HG02884 (cell line): ENCODE data around the gene SUFU.
"Not testable (repeated sequence)": the region's sequence is repeated elsewhere in the genome, so short reads cannot be mapped to it uniquely, and the experiment has no call there.

Source experiments
- ATAC-seq: cut with Tn5 transposase; IDR thresholded peaks from one replicate; pipeline ENCODE4 v1.9.1; 2021; ENCODE audit warnings: mild to moderate bottlenecking, moderate library complexity; ENCODE audit not compliant: unreplicated experiment

Gene SUFU

DNA sequence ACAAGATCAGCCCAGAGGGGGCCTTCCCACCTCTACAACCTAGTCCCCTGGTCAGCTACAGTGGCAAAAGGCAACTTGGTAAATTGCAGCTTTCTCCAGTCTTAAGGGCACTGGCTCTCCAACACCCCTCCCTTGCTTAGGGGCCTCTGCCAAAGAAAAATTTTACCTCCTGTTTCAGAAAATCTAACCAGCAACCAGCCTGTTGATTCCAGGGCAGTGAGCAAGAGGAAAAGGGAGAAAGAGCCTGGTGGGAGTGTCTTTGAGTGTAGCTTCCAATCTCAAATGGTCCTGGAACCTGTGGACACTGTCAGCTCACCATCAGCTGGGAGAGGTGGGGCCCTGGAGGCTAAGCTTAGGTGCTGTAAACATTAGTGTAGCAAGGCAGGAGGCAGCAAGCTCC is 24.1 kb upstream of the SUFU start:
- ATAC-seq, result no peak

DNA sequence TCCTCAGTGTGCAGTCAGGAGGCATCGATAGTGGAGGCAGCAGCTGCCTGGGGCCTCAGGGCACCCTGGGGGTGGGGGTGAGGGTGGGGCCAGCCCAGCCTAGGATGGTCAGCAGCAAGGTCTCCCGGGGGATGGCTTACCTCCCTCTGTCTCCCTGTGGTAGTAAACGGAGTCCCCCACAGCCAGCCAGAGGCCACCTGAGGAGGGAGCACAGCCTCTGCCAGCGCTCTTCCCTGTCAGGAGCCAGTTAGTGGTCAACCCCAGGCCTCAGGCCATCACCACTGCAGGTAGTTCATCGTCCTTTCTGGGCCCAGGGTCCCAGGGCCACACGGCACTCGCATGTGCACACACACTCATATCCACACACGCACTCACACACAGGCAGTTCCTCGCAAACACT is 23.4 kb upstream of the SUFU start:
- no peak for ATAC-seq

DNA sequence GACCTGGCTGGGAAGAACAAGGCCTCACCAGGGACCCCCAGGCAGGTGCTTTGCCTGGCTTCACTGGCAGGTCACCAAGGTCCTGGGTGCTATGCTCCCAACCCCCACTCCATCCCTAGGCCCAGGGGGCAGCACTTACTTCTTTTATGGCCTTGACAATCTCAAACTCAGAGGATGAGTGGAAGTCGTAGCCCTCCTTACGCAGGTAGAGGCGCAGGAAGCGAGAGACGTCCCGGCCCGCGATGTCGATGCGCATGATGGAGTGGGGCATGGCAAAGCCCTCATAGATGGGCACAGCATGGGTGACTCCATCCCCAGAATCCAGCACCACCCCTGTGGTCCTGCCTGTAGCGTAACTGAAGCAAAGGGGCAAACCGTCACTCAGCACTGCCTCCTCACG is 19.8 kb upstream of the SUFU start:
- no peak for ATAC-seq

DNA sequence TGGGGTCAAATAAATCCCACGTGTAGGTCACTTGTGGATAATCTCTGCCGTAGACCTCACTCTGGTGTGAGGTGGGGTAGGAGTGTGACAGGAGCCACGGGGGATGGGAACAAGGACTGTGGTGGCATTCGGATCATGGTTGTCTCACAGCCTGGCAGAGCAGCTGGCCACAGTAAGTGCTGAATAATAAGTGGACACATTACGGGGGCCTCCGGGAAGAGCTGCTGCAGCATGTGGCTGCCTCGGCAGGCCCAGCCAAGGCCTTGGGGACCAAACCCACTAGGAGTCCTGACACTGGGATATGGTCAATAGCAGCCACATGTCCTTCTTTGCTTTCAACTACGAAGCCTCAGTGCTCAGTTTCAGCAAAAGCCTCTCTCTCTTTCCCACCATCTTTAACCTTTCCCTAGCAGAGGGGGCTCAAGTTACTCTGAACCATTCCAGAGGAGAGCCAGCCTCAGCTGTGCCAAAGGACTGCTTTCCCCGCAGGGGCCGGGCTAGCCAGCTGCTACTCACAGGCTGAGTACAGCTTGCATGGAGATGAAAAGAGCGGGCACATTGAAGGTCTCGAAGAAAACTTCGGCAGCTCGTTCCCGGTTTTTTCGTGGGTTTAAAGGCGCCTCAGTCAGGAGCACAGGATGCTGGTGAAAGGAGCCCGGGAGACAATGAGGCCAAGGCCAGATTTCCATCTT is 18.5 kb upstream of the SUFU start:
- ATAC-seq, result no peak

DNA sequence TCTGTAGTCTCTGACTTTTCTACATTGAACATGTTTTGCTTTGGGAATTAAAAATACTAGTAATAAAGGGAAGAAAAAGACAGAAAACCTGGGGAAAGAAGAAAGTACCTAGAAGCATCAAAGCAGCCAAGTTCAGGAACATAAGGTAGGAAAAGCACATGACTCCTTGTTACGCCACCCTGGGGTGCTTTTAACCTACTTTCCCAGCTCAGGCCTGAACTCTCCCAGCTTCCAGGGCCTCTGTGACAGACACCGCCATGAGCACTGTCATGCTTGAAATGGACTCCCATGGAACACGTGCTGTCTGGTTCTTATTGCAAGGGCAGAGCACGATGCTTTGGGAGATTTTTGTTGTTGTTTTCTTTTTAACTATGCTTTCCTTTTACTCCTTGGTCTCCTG is 12.6 kb upstream of the SUFU start:
- no peak for ATAC-seq

DNA sequence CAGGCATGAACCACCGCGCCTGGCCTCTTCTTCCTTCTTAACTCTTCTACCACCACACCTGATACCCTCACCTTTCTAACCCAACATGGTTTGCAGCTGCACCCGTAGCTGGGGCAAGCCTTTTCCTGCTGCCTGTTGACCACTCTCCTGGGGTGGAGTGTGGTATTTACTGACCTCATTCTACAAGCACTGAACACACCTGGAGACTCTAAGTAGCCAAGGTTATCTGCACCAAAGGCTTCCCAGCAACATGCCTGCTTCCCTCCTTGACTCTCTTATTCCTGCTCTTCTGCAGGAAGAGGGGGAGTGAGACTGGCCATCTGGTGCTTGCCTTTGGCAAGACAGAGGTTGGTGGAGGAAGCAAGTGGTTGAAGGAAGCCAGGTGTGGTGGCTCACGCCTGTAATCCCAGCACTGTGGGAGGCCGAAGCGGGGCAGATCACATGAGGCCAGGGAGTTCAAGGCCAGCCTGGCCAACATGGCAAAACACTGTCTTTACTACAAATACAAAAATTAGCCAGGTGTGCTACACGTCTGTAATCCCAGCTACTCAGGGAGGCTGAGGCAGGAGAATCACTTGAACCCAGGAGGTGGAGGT is 11.3 kb upstream of the SUFU start:
- no peak for ATAC-seq

DNA sequence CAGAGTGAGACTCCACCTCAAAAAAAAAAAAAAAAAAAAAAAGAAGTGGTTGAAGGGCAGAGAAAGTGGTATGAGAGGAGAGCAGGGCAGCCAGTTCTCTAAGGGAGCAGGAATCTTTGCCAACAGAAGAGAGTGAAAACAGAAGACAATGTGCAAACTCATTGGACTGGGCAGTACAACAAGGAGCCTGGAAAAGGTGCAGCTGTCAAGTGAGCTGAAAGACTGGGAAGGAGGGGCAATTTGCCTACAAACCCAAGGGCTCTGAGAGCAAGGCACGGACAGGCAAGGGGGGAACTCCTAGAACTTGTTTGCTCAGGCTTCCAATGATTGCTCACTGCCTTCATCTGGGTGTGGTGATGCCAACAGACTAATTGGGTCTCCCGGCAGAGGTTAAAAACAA is 10.8 kb upstream of the SUFU start:
- ATAC-seq, result no peak

DNA sequence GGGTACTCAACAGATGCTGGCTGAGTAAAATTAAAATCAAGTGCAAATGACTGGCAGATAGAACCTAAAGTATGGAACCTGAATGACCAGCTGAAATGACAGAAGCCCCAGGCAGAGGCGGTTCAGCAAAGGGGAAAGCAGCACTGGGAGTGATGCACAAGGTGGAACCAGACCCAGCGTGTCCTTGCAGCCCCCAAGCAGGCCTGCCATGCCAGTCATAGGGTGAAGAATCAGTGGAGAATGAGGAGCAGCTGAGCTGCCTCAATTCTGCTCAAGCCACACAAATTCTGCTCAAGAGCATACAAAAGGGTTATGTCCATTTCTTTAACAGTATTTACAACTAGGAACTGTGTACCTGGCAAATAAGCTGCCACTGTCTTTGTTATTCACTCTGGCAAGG is 10.0 kb upstream of the SUFU start:
- no peak for ATAC-seq

DNA sequence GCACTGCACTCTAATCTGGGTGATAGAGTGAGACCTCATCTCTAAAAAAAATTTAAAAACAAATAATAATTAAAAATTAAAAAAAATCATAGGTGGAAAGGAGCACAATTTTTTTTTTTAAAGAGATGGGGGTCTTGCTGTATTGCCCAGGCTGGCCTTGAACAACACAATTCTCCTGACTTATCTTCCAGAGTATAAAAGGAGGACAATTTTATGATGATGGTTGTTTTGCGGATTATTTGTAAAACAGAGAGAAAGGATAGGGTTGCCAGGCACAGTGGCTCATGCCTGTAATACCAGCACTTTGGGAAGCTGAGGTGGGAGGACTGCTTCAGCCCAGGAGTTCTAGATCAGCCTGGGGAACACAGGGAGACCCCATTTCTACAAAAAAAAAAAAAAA is 6.2 kb upstream of the SUFU start:
- no peak for ATAC-seq

DNA sequence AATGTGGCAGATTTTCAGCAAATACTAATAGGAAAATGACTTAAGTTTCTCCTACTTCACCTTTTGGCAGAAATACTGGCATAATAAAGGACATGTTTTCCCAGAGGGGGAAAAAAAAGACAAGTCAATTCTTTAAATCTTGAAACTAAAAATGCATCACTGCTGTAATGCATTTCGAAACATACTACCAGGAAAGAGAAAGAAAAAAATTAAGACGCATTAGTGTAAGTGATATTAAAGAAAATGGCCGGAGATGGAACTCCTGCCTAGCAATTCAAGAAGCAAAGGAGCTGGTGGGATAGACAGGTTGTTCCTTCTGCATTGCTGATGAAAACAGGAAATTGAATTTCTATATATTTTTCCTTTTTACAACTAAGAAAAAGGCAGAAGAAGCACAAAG is 4.4 kb upstream of the SUFU start:
- no peak for ATAC-seq

DNA sequence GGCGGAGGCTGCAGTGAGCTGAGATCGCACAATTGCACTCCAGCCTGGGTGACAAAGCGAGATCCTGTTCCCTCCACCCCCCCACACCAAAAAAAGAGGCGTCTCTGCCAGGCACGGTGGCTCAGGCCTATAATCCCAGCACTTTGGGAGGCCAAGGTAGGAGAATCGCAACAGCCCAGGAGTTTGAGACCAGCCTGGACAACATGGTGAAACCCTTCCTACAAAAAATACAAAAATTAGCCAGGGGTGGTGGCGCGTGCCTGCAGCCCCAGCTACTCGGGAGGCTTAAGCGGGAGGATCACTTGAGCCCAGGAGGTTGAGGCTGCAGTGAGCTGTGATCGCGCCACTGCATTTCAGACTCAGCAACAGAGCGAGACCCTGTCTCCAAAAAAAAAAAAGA is 3.1 kb upstream of the SUFU start:
- ATAC-seq, result not testable (repeated sequence)

DNA sequence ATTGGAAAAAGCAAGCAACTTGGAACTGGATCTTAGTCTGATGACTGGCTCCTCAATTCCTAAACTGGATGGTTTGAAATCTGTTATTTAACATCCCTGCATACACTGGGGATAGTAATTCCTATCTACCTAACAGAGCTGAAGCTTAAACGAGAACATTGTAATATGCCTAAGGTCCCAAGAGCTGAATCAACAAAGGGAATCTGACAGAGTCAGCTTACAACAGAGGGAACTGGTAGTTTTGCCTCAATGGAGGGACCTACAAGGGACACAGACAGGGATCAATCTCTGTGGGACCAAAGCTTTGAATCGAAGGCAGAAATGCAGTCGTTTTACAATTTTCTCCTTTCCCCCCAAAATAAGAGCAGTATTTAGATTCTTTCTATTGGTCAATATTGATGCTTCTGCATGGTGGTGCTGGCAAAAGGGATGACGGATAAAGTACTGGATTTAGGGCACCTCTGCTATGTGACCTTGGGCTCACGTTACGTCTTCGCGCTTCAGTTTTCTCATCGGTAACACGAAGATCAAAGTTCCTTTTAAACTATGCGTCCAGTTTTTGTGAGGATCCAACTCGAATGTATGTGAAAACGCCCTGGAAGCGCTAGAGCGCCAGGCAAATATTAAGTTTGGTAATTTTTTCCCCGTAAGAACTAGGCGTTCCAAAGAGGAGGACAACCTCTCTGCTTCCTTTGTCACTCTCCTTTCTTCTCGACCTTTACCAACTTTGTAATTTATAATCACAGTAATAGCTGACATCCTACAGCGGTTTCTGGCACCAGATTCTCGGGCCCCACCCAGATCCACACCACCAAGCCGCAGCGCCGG is 2.4 kb upstream of the SUFU start:
- ATAC-seq, result no peak

DNA sequence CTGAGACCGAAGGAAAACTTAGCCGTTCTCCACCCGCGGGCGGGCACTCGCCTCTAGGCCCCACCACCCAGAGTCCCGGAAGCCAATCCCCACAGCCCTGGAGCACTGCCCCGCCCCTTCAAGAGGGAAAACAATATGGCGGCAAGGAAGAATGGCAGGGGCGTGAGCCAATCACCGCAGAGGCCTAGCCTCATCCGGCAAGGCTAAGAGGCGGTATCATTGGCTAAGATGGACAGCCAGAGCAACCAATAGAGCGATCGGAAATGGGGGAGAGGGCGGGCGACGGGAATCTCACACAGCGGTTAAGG is 1.8 kb upstream of the SUFU start:
- peak; percentile 71 for ATAC-seq

DNA sequence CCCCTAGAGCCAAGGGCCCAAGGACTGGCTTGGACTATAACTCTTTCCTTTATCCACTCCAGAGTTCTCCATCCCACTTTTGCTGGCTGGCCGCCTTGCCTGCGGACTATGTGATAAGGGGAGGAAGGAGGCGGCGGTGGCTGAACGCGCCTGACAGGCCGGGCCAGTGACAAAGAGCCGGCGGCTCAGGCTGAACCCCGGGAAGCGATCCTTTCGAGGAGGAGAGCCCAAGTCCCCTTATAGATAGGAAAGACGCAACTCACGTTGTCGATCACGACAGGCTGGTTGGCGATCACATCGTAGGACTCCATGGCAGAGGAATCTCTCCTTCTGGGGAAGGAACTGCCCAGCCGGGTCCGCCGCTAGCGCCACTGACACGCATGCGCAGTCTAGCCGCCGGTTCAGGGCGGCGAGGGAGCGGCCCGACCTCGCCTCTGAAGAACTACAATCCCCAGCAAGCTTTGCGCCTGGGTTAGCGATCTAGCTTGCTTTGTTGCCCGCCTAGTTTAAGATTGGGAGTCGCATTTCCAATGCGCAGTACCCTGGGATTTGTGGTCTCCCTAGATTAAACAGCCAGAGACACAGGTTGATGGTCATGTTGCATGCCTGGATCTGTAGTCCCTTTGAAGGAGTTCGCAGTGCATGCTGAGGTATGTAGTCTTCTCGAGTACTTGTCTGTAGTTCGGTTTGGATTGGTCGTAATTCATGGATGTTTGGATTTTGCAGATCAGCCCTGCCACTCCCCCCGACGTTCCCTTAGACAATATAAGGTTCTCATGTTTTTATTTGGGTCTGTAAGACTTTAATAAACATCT is 1.2 kb upstream of the SUFU start, which contains the start of gene ACTR1A:
TSS of gene ACTR1A (minus strand) at position 376 of the 815 bp plus-strand sequence. CDS start at position 311, 65 bp downstream.
- peak; percentile 40 for ATAC-seq

DNA sequence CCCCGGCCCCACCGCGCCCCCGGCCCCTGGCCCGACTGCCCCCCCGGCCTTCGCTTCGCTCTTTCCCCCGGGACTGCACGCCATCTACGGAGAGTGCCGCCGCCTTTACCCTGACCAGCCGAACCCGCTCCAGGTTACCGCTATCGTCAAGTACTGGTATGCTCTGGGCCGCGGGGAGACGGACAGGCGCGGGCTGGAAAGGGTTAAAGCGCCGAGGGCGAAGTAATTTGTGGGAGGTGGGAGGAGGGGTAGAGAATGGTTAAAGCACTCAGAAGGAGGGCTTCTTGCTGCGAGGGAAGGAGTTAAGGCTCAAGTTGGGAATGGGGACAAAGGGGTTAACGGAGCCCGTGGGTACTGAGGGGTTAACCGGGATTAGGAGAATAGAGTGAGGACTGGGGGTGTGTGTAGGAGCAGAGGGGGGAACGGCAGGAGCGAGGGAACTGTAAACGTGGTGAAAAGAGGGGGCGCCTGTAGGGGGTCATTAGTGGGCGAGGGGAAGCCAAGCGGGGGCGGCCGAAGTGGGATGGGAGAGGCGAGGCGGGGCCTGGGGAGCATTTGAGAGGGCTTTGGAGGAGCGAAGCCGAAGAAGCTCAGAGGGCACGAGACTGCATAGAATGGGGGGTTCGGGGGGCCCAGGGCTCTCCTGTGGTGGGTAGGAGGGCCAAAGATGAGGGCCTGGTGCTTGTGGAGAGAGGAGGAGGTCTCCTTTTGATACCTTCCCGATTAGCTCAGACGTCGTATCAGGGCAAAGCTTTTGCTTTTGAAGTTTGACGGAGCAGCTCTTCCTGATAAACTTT is 605 bp downstream of the SUFU start:
- no peak for ATAC-seq

DNA sequence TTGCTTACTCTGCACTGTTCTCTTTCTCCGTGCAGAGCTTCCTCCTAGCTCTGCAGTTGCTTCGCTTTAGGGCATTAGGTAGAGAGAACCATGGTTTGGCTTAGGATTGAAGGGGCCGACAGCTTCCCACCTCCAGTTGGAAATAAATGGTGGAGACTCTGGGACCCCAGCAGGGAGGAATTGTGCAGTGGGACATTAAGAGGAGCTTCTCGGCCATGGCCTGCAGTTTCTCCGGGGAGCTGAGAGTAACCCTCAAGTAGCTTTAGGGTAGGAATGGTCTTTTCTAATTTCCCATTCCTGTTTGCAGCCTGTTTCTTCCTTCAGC is 1.2 kb downstream of the SUFU start:
- ATAC-seq, result no peak

DNA sequence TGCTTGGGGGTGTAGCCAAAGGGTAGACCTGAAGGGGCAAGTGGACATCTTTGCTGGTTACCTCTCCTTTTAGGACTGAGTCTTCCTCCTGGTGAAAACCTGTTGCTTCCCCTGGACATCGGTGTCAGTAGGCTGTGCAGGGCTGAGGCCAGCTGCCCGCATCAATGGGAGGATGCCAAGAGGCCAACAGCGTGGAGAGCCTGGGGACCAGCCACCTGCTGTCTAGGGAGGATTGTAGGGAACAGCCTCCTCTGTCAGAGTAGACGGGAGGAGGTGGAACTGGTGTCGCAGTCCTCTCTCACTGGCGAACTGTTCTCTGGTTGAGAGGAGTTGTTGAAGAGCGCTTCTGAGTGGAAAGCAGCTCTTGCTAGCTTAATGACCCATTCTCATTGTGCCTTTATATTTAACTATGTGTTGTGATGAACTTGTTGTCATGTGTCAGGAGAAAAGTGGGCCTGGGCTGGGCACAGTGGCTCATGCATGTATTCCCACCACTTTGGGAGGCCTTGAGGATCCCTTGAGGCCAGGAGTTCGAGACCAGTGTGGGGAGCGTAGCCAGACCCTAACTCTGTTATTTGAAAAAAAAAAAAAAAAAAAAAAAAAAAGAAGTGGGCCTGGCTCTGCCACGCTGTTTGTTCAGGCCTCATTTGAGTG is 1.8 kb downstream of the SUFU start:
- no peak for ATAC-seq

DNA sequence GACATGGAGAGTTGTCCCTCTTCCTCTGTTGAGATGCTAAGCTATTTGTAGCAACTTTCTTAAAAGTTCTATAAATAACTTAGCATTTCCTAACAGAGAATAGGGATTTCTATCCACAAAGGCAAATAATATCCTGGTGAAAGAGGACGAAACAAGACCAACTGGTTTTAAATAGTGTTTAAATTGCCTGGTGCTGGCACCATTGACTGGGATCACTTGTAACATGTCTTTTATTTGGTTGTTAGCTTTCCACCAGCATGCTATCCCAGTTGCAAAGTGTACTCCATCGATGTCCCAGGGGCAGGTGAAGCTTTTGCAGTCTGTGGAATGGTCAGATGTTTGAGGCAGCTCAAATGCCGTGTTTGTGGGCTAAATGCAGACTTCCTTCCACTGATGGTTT is 3.7 kb downstream of the SUFU start:
- ATAC-seq, result no peak

DNA sequence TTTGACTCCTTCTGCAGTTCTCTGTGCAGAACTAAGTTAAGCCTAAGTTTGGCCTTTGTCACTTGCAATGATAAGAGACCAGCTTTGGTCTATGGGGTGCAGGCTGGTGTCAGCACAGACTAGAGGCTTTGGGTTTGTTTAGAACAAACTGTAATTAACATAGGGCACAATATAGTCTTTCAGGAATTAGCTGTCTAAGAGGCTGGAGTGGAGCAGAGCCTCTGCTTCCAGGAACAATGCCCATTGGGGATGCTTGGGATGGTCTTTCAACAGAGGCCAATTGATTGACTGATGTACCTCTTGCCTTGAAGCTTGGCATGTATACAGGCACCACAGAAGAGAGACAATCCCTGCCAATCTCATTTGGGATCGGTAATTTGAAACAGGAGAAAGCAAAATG is 4.7 kb downstream of the SUFU start:
- no peak for ATAC-seq

DNA sequence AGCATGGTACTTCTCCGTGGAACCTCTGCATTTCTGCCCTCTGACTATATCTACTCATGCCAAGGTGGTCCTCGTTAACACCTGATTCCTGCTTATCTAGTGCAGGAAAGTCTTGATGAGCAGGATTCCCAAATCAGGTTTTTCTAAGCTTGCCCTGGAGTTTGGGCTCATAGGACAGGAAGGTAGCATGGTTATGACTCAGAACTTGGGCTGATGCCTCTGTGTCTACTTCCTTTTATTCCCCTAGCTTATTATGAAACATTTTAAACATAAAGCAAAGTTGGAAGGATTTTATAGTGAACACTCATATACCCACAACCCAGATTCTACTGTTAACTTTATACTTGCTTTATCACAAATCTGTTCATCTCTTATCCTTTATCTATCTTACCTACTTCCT is 5.6 kb downstream of the SUFU start:
- no peak for ATAC-seq
